H1 (cell line): Measurements from ENCODE around the gene PCNX3. TPM values are rescaled to one million over a fixed set of nuclear protein-coding genes. Genes with fewer than 3 reads are reported as not detected.

ENCODE experiments used
- CTCF ChIA-PET: fragments of 300-600 bp; sonication (Branson Sonifier 250); formaldehyde crosslinking; loops from one replicate; lab custom pipeline; 2021; ENCODE audit not compliant: partially characterized antibody; lab: Charles Lee
- POLR2A ChIA-PET: fragments of 300-600 bp; sonication (Branson Sonifier 250); formaldehyde crosslinking; loops from one replicate; lab custom pipeline; 2021; ENCODE audit warnings: inconsistent platforms; ENCODE audit not compliant: partially characterized antibody; lab: Charles Lee
- DNase-seq, 2 experiments: peaks; one replicate each; pipeline versions ENCODE4 v3.0.0 to v3.0.0-alpha.2; 2010 to 2022; ENCODE audit warnings: low spot score in 2 of 2, low read depth in 1 of 2, mixed read lengths in 1 of 2
- FAIRE-seq: peaks from 2 replicates; lab custom pipeline; 2011; peaks lifted over from hg19 to GRCh38; lab: Jason Lieb, UNC
- H2AFZ ChIP-seq: 2 replicates; pipeline ENCODE4 v1.8.1; 2012; ENCODE audit warnings: low read length, inconsistent platforms
- H2AK5ac ChIP-seq: 2 replicates; pipeline ENCODE4 v1.6.1; 2013; ENCODE audit warnings: low read depth, low read length
- H2BK120ac ChIP-seq: replicated peaks from 2 replicates; pipeline ENCODE3; 2013; ENCODE audit warnings: low read depth, low read length, inconsistent platforms
- H2BK12ac ChIP-seq: 2 replicates; pipeline ENCODE4 v1.6.1; 2013; ENCODE audit warnings: low read depth, low read length
- H2BK15ac ChIP-seq: 2 replicates; pipeline ENCODE4 v1.6.1; 2013; ENCODE audit warnings: low read length
- H2BK20ac ChIP-seq: 2 replicates; pipeline ENCODE4 v1.6.1; 2013; ENCODE audit warnings: low read length
- H2BK5ac ChIP-seq: 2 replicates; pipeline ENCODE4 v1.6.1; 2013; ENCODE audit warnings: low read depth, low read length
- H3K14ac ChIP-seq: 2 replicates; pipeline ENCODE4 v1.6.1; 2013; ENCODE audit warnings: inconsistent platforms; ENCODE audit not compliant: insufficient read length
- H3K18ac ChIP-seq: 2 replicates; pipeline ENCODE4 v1.6.1; 2013; ENCODE audit warnings: low read length; ENCODE audit errors: extremely low read depth
- H3K23ac ChIP-seq: 2 replicates; pipeline ENCODE4 v1.6.1; 2013; ENCODE audit warnings: inconsistent platforms; ENCODE audit not compliant: insufficient read length
- H3K23me2 ChIP-seq: 2 replicates; pipeline ENCODE4 v1.6.1; 2013; ENCODE audit warnings: low read depth, low read length
- H3K27ac ChIP-seq: 2 replicates; pipeline ENCODE4 v1.6.1; 2011; ENCODE audit warnings: low read depth, low read length, inconsistent platforms
- H3K27me3 ChIP-seq, 4 experiments: replicated peaks in 1 of 4; 1 replicate in 1 of 4; 2 replicates in 3 of 4; pipeline versions ENCODE4 v1.6.1 to v1.8.1; 2011 to 2013; ENCODE audit warnings: low read length in 3 of 4, mild to moderate bottlenecking in 3 of 4, inconsistent platforms in 2 of 4, mixed read lengths in 2 of 4, moderate library complexity in 1 of 4; ENCODE audit not compliant: control insufficient read depth in 3 of 4, insufficient read depth in 3 of 4; ENCODE audit errors: extremely low read depth in 1 of 4
- H3K36me3 ChIP-seq, 4 experiments: 2 replicates each; pipeline versions ENCODE4 v1.6.1 to v1.8.1; 2011 to 2013; ENCODE audit warnings: mild to moderate bottlenecking in 4 of 4, low read length in 3 of 4, moderate library complexity in 2 of 4, control low read depth in 1 of 4, inconsistent platforms in 1 of 4; ENCODE audit not compliant: insufficient read depth in 4 of 4, control insufficient read depth in 2 of 4
- H3K4ac ChIP-seq: replicated peaks from 2 replicates; pipeline ENCODE3; 2013; ENCODE audit warnings: low read length, low read depth, mixed read lengths, inconsistent platforms; ENCODE audit not compliant: insufficient read length
- H3K4me1 ChIP-seq, 4 experiments: replicated peaks in 1 of 4; 1 replicate in 1 of 4; 2 replicates in 3 of 4; pipeline versions ENCODE4 v1.6.1 to v1.8.1; 2011 to 2013; ENCODE audit warnings: low read length in 3 of 4, inconsistent platforms in 2 of 4, mixed read lengths in 1 of 4; ENCODE audit not compliant: insufficient read depth in 4 of 4, control insufficient read depth in 3 of 4
- H3K4me2 ChIP-seq, 2 experiments: 2 replicates each; pipeline versions ENCODE4 v1.6.1 to v1.8.1; 2011 to 2013; ENCODE audit warnings: low read depth in 2 of 2, low read length in 2 of 2, control low read depth in 1 of 2, inconsistent platforms in 1 of 2, mild to moderate bottlenecking in 1 of 2; ENCODE audit not compliant: insufficient read depth in 1 of 2
- H3K4me3 ChIP-seq, 4 experiments: fragments of 200-600, 300-600 bp in 1 of 4; sonication (generic), shearing (Covaris generic), sonication (Bioruptor Twin) in 1 of 4; 2 replicates each; pipeline versions ENCODE4 v1.5.1 to v1.8.1; 2011 to 2016; ENCODE audit warnings: low read length in 4 of 4, low read depth in 3 of 4, control low read depth in 2 of 4, inconsistent platforms in 2 of 4, mild to moderate bottlenecking in 2 of 4, mixed read lengths in 1 of 4, moderate library complexity in 1 of 4; ENCODE audit not compliant: insufficient read depth in 2 of 4; ENCODE audit errors: extremely low read depth in 1 of 4
- H3K56ac ChIP-seq: replicated peaks from 2 replicates; pipeline ENCODE3; 2013; ENCODE audit warnings: low read depth, mild to moderate bottlenecking, mixed read lengths, low read length, inconsistent platforms; ENCODE audit not compliant: insufficient read length
- H3K79me1 ChIP-seq: 2 replicates; pipeline ENCODE4 v1.6.1; 2013; ENCODE audit warnings: low read depth, low read length, control low read depth
- H3K79me2 ChIP-seq, 2 experiments: 2 replicates each; pipeline versions ENCODE4 v1.6.1 to v1.8.1; 2012 to 2013; ENCODE audit warnings: low read length in 2 of 2, mild to moderate bottlenecking in 2 of 2, inconsistent platforms in 1 of 2; ENCODE audit not compliant: insufficient read depth in 2 of 2, control insufficient read depth in 1 of 2
- H3K9ac ChIP-seq, 4 experiments: replicated peaks in 1 of 4; 1 replicate in 1 of 4; 2 replicates in 3 of 4; pipeline versions ENCODE4 v1.6.1 to v1.8.1; 2011 to 2013; ENCODE audit warnings: low read depth in 3 of 4, low read length in 3 of 4, control low read depth in 2 of 4, mild to moderate bottlenecking in 2 of 4, moderate library complexity in 2 of 4, inconsistent platforms in 1 of 4; ENCODE audit errors: extremely low read depth in 1 of 4
- H3K9me3 ChIP-seq, 2 experiments: 2 replicates each; pipeline versions ENCODE4 v1.6.1 to v1.8.1; 2012 to 2013; ENCODE audit warnings: mild to moderate bottlenecking in 2 of 2, moderate library complexity in 2 of 2, control low read depth in 1 of 2, inconsistent platforms in 1 of 2, low read depth in 1 of 2, low read length in 1 of 2, mixed read lengths in 1 of 2; ENCODE audit not compliant: insufficient read depth in 2 of 2
- H4K20me1 ChIP-seq, 2 experiments: replicated peaks in 1 of 2; 2 replicates each; pipeline versions ENCODE3 to v1.8.1; 2011 to 2013; ENCODE audit warnings: inconsistent platforms in 2 of 2, low read length in 2 of 2, mild to moderate bottlenecking in 1 of 2; ENCODE audit not compliant: insufficient read depth in 2 of 2, control insufficient read depth in 1 of 2
- H4K5ac ChIP-seq: 2 replicates; pipeline ENCODE4 v1.6.1; 2013; ENCODE audit warnings: low read length, low read depth, mixed read lengths, inconsistent platforms; ENCODE audit not compliant: insufficient read length
- H4K8ac ChIP-seq: 2 replicates; pipeline ENCODE4 v1.8.0; 2013; ENCODE audit warnings: mild to moderate bottlenecking, moderate library complexity, low read length, inconsistent platforms; ENCODE audit not compliant: insufficient read depth; ENCODE audit errors: extremely low read depth
- H4K91ac ChIP-seq: replicated peaks from 2 replicates; pipeline ENCODE3; 2013; ENCODE audit warnings: low read length, mixed read lengths, inconsistent platforms; ENCODE audit not compliant: insufficient read length
- FOSL1 ChIP-seq: IDR thresholded peaks from 2 replicates; pipeline ENCODE4 v1.6.1; 2011; ENCODE audit warnings: mild to moderate bottlenecking, low read depth, low read length, moderate library complexity; ENCODE audit not compliant: insufficient read depth
- KDM1A ChIP-seq: fragments of 200-600, 300-600 bp; sonication (generic); IDR thresholded peaks from 2 replicates; pipeline ENCODE4 v1.7.1; 2016; ENCODE audit warnings: mild to moderate bottlenecking, low read length, borderline replicate concordance
- PHF8 ChIP-seq: fragments of 200-600 bp; sonication (generic); conservative IDR thresholded peaks from 2 replicates; pipeline ENCODE4 v1.7.1; 2012; ENCODE audit warnings: low read depth, mild to moderate bottlenecking, inconsistent platforms, low read length, moderate library complexity
- SUZ12 ChIP-seq: fragments of 200-600 bp; sonication (generic); IDR thresholded peaks from 2 replicates; pipeline ENCODE4 v1.6.1; 2012; ENCODE audit warnings: mild to moderate bottlenecking, inconsistent platforms, low read length, moderate library complexity, mixed read lengths
- WGBS, 2 experiments: shearing (Covaris generic) in 1 of 2; methylation state at CpG; one replicate each; pipeline versions ENCODE4 v1.1.6 to v1.1.7; 2013 to 2015; ENCODE audit warnings: low lambda C conversion rate in 2 of 2, mixed read lengths in 2 of 2, inconsistent platforms in 1 of 2, low coverage in 1 of 2, missing lambda C conversion rate in 1 of 2; ENCODE audit not compliant: insufficient replicate concordance in 2 of 2, insufficient coverage in 1 of 2, insufficient read length in 1 of 2; ENCODE audit errors: extremely low coverage in 1 of 2, missing lambda C conversion rate in 1 of 2; 5-methylcytosine and 5-hydroxymethylcytosine counted together
- polyA plus RNA-seq, 7 experiments: library from polyadenylated mRNA; depleted of rRNA in 3 of 7; stranded (reverse) in 5 of 7; unstranded in 2 of 7; fragments of >200 nt in 5 of 7; fragments of 200-250 nt in 2 of 7; gene quantifications; 1 replicate in 5 of 7; 2 replicates in 1 of 7; 4 replicates in 1 of 7; pipeline versions ENCODE4 v1.2.1 to v1.2.3, GENCODE V29; 2011 to 2013; ENCODE audit warnings: missing spikeins in 2 of 7, mixed read lengths in 2 of 7
- total RNA-seq: library from RNA; stranded (reverse); fragmentation: NEBNext Ultra II Directional; extraction: Animal tissue kit (Norgen Biotek cat#: 25700); gene quantifications from 2 replicates; pipeline ENCODE4 v1.2.1, GENCODE V29; 2021

The PCNX3 gene
- total and polyA plus RNA-seq, 2 of the 8 experiments (the other 6 are each of a cell fraction or from before 2014, with no cell fraction given): 27.2 to 38.8 TPM

DNA sequence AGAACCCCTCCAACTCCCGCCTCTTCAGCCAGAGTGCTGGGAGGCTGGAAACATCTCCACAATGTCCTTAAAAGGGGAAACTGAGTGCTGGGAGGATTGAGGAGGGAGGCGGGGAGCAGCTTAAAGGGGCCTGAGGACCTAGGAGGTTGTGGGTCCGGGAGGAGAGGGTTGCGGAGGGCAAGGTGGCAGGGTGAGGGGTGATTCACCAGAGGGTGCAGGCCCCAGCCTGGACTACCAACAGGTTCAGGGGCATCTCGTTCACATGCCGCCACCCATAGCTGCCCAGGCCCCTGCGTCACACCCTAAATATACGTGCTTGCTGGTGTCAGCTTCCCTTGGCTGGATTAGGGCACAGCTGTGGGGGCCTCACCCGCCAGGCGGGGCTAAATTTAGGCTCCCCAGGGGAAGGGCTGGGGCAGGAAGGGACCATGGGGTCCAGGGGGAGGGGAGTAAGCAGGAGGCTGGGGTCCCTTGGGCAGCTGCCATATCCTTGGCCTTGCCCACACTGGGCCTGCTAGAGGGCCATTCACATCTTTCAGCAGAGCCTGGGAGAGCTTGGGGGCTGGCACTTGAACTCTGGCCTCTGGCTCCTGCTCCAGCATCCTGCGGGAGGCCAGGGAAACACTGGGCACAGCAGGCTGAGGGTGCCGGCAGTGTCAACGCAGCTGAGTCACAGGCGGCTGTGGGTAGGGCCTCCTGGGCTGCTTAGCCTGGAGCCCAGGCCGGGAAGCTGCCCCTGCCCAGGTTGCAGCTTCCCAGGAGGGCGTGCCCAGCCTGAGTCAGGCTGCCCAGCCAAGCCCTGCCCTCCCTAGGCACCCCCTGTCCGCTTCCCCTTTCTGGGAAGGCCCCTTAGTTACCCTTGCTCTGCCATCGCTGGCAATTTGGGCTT is 38.5 kb upstream of the PCNX3 start:
- Histone ChIP-seq H3K27ac (no peak overlapping the region), H2BK15ac (no peak overlapping the region), H3K4ac (no peak overlapping the region), H3K9ac (no peak overlapping the region), H3K4me1 (peaks cover 8 to 23% (median 15%) of the 10 kb centered on the region in 4 experiments; a peak in 6 of 7 replicates), H3K79me2 (no peaks in the 10 kb centered on the region), H3K18ac (no peak overlapping the region), H2AK5ac (no peak overlapping the region; the same call in 1 of the 2 replicates), H2BK120ac (no peak overlapping the region), H3K4me3 (no peak overlapping the region; a peak in 1 of 8 replicates), H2AFZ (no peak overlapping the region), H2BK12ac (0 out of 2 replicates have a peak overlapping the region, but pooled peaks have one; percentile 62), H3K4me2 (peak overlapping the region; percentile 64 to 72; a peak in 1 of 4 replicates), H2BK20ac (no peak overlapping the region), H3K23me2 (peaks cover 8% of the 10 kb centered on the region; the same call in 1 of the 2 replicates), H3K79me1 (no peaks in the 10 kb centered on the region), H4K8ac (peak overlapping the region; percentile 57; the same call in 1 of the 2 replicates), H2BK5ac (no peak overlapping the region), H3K27me3 (peaks cover 8 to 40% (median 29%) of the 10 kb centered on the region in 4 experiments), H3K56ac (no peak overlapping the region), H3K23ac (no peak overlapping the region), H4K91ac (no peak overlapping the region), H4K5ac (no peak overlapping the region), H3K36me3 (no peaks in the 10 kb centered on the region), H4K20me1 (peaks cover 10 to 11% of the 10 kb centered on the region in 2 experiments), H3K14ac (no peak overlapping the region), H3K9me3 (no peaks in the 10 kb centered on the region)
- TF ChIP-seq FOSL1 (no peak), KDM1A (no peak), SUZ12 (0 out of 2 replicates have a peak, but pooled peaks have one; percentile 12), PHF8 (no peak)
- FAIRE-seq: no peak
- no peak for DNase-seq
- CTCF ChIA-PET: interaction anchor here (1.0 to 7.2 kb wide), 7 partner anchors 12 to 48 kb away, joined by 3 to 97 read pairs (median 12); partner anchors contain the start of gene KCNK7
- WGBS, 2 experiments: 79% methylated on average over 18 of the region's 18 CpGs; no CpG with 5 or more reads in 1 of the 2 experiments
- POLR2A ChIA-PET: interaction anchor here (0.6 to 3.7 kb wide), 8 partner anchors 8 to 212 kb away, joined by 3 to 36 read pairs (median 6); no protein-coding TSS in a partner anchor
